Prostate gland (tissue), 2 donors: Measurements from ENCODE around the gene PRKAR1B.

Experiments
- CTCF ChIP-seq, 4 experiments: fragments of 200-600 bp in 2 of 4; fragments of 450-650 bp in 2 of 4; sonication (generic) in 2 of 4; IDR thresholded peaks; 1 replicate in 3 of 4; 2 replicates in 1 of 4; pipeline ENCODE4 v1.5.1; 2016 to 2019; ENCODE audit warnings: antibody characterized with exemption in 4 of 4, mild to moderate bottlenecking in 2 of 4, moderate library complexity in 2 of 4
- POLR2A ChIP-seq: fragments of 450-650 bp; IDR thresholded peaks from one replicate; pipeline ENCODE4 v1.6.1; 2016; ENCODE audit warnings: antibody characterized with exemption, mild to moderate bottlenecking
- POLR2AphosphoS5 ChIP-seq: sonication (generic); formaldehyde crosslinking; IDR thresholded peaks from one replicate; pipeline ENCODE4 v1.6.1; 2017; ENCODE audit warnings: antibody characterized with exemption

- TF ChIP-seq CTCF (IDR thresholded peaks at IDR 0.05) (no peak), POLR2A (no peak), POLR2AphosphoS5 (no peak)
Measured at GRCh38 chr7:542713-543500, 184.2 kb downstream of the PRKAR1B start.
